ENCODE results near the gene TBC1D14.

- no peak for TF ChIP-seq POLR2A (IDR thresholded peaks at IDR 0.05)
- TF ChIP-seq, protein P1, sequence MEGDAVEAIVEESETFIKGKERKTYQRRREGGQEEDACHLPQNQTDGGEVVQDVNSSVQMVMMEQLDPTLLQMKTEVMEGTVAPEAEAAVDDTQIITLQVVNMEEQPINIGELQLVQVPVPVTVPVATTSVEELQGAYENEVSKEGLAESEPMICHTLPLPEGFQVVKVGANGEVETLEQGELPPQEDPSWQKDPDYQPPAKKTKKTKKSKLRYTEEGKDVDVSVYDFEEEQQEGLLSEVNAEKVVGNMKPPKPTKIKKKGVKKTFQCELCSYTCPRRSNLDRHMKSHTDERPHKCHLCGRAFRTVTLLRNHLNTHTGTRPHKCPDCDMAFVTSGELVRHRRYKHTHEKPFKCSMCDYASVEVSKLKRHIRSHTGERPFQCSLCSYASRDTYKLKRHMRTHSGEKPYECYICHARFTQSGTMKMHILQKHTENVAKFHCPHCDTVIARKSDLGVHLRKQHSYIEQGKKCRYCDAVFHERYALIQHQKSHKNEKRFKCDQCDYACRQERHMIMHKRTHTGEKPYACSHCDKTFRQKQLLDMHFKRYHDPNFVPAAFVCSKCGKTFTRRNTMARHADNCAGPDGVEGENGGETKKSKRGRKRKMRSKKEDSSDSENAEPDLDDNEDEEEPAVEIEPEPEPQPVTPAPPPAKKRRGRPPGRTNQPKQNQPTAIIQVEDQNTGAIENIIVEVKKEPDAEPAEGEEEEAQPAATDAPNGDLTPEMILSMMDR (IDR thresholded peaks at IDR 0.05): no peak
Observed at GRCh38 chr4:7007944-7008343, 98.3 kb downstream of the TBC1D14 start.
